Kidney capillary endothelial cell (primary cell): ENCODE data around the gene GART.
"Not testable (repeated sequence)": the region's sequence is repeated elsewhere in the genome, so short reads cannot be mapped to it uniquely, and the experiment has no call there.

Experiments used
- DNase-seq: peaks from one replicate; pipeline ENCODE4 v3.0.0-alpha.2; 2018; ENCODE audit warnings: low spot score

The GART gene

GRCh38 chr21:33541756-33542639 is at the start of gene GART:
GART (minus strand) TSS chr21:33542117; CDS start chr21:33539315, 2,802 bp downstream.
- DNase-seq = peak; percentile 60

- peak; percentile 82 for DNase-seq
Observed at GRCh38 chr21:33588485-33589335, 46.8 kb upstream of the GART start, which contains the start of gene DONSON. DONSON (minus strand) TSS chr21:33588684; CDS start chr21:33588641, 43 bp downstream.

- DNase-seq = peak; percentile 30
Observed at GRCh38 chr21:33587792-33588484, 46.0 kb upstream of the GART start.

GRCh38 chr21:33586927-33587326 is 45.0 kb upstream of the GART start:
- DNase-seq = no peak

GRCh38 chr21:33584455-33584854 is 42.5 kb upstream of the GART start:
- DNase-seq = no peak

GRCh38 chr21:33578959-33579542 is 37.1 kb upstream of the GART start:
- DNase-seq = peak; percentile 39

GRCh38 chr21:33578214-33578613 is 36.3 kb upstream of the GART start:
- no peak for DNase-seq

- DNase-seq = not testable (repeated sequence)
Observed at GRCh38 chr21:33576741-33577141, 34.8 kb upstream of the GART start.

- DNase-seq = no peak
Observed at GRCh38 chr21:33572350-33572749, 30.4 kb upstream of the GART start.

- DNase-seq = no peak
Observed at GRCh38 chr21:33569991-33570390, 28.1 kb upstream of the GART start.

- DNase-seq = no peak
Observed at GRCh38 chr21:33568448-33568847, 26.5 kb upstream of the GART start.

- no peak for DNase-seq
Observed at GRCh38 chr21:33567914-33568313, 26.0 kb upstream of the GART start.

- DNase-seq = no peak
Observed at GRCh38 chr21:33566514-33566913, 24.6 kb upstream of the GART start.

GRCh38 chr21:33562389-33562788 is 20.5 kb upstream of the GART start:
- DNase-seq = no peak

- no peak for DNase-seq
Observed at GRCh38 chr21:33561373-33561772, 19.5 kb upstream of the GART start.

- no peak for DNase-seq
Observed at GRCh38 chr21:33560965-33561364, 19.0 kb upstream of the GART start.

- DNase-seq = no peak
Observed at GRCh38 chr21:33559813-33560212, 17.9 kb upstream of the GART start.

GRCh38 chr21:33558777-33559421 is 17.0 kb upstream of the GART start:
- DNase-seq = no peak

- no peak for DNase-seq
Observed at GRCh38 chr21:33557447-33557846, 15.5 kb upstream of the GART start.

GRCh38 chr21:33554982-33555344 is 13.0 kb upstream of the GART start:
- no peak for DNase-seq

GRCh38 chr21:33554236-33554981 is 12.5 kb upstream of the GART start:
- no peak for DNase-seq
